H9 (cell line): ENCODE data around the gene AIPL1. TPM values are rescaled to one million over a fixed set of nuclear protein-coding genes. Genes with fewer than 3 reads are reported as not detected.

Experiments used
- DNase-seq: peaks from one replicate; pipeline ENCODE4 v3.0.0-alpha.2; 2017
- H2AFZ ChIP-seq: one replicate; pipeline ENCODE4 v1.6.1; 2013; ENCODE audit warnings: mild to moderate bottlenecking, low read length, control low read depth, moderate library complexity
- H2AK5ac ChIP-seq: 2 replicates; pipeline ENCODE4 v1.6.1; 2013; ENCODE audit warnings: low read length, control low read depth, mixed read lengths; ENCODE audit not compliant: insufficient read length
- H2BK120ac ChIP-seq: one replicate; pipeline ENCODE4 v1.6.1; 2013; ENCODE audit warnings: low read depth, mild to moderate bottlenecking, low read length, control low read depth, inconsistent platforms; ENCODE audit not compliant: poor library complexity, severe bottlenecking
- H2BK12ac ChIP-seq: 2 replicates; pipeline ENCODE4 v1.6.1; 2013; ENCODE audit warnings: low read length, control low read depth, mixed read lengths, low read depth; ENCODE audit not compliant: insufficient read length
- H2BK15ac ChIP-seq: 2 replicates; pipeline ENCODE4 v1.6.1; 2013; ENCODE audit warnings: low read depth, low read length, control low read depth
- H2BK20ac ChIP-seq: one replicate; pipeline ENCODE4 v1.6.1; 2013; ENCODE audit warnings: low read depth, mild to moderate bottlenecking, low read length, control low read depth, inconsistent platforms; ENCODE audit not compliant: poor library complexity, severe bottlenecking
- H2BK5ac ChIP-seq: 2 replicates; pipeline ENCODE4 v1.6.1; 2013; ENCODE audit warnings: low read length, control low read depth, mixed read lengths; ENCODE audit not compliant: insufficient read length
- H3K14ac ChIP-seq: 2 replicates; pipeline ENCODE4 v1.6.1; 2013; ENCODE audit warnings: low read length, control low read depth; ENCODE audit not compliant: insufficient read depth
- H3K18ac ChIP-seq: 2 replicates; pipeline ENCODE4 v1.6.1; 2013; ENCODE audit warnings: low read depth, mild to moderate bottlenecking, mixed read lengths, low read length, control low read depth; ENCODE audit not compliant: insufficient read length
- H3K23ac ChIP-seq: 2 replicates; pipeline ENCODE4 v1.6.1; 2013; ENCODE audit warnings: low read length, control low read depth, mixed read lengths, low read depth; ENCODE audit not compliant: insufficient read length
- H3K23me2 ChIP-seq: 2 replicates; pipeline ENCODE4 v1.6.1; 2013; ENCODE audit warnings: low read depth, mild to moderate bottlenecking, mixed read lengths, low read length, control low read depth; ENCODE audit not compliant: insufficient read length, poor library complexity, severe bottlenecking
- H3K27ac ChIP-seq: 2 replicates; pipeline ENCODE4 v1.5.1; 2013; ENCODE audit warnings: low read length, control low read depth, mixed read lengths, low read depth; ENCODE audit not compliant: insufficient read length
- H3K27me3 ChIP-seq: 2 replicates; pipeline ENCODE4 v1.6.1; 2013; ENCODE audit warnings: low read length, control low read depth, inconsistent platforms; ENCODE audit not compliant: insufficient read depth
- H3K4ac ChIP-seq: 2 replicates; pipeline ENCODE4 v1.6.1; 2013; ENCODE audit warnings: low read depth, mild to moderate bottlenecking, control low read depth, inconsistent platforms, low read length, moderate library complexity
- H3K4me1 ChIP-seq: 2 replicates; pipeline ENCODE4 v1.6.1; 2013; ENCODE audit warnings: low read length, control low read depth, inconsistent platforms; ENCODE audit not compliant: insufficient read depth
- H3K4me2 ChIP-seq: 2 replicates; pipeline ENCODE4 v1.6.1; 2013; ENCODE audit warnings: low read length, control low read depth, mixed read lengths; ENCODE audit not compliant: insufficient read length, insufficient read depth
- H3K56ac ChIP-seq: 2 replicates; pipeline ENCODE4 v1.6.1; 2013; ENCODE audit warnings: low read depth, mild to moderate bottlenecking, mixed read lengths, low read length, control low read depth; ENCODE audit not compliant: insufficient read length
- H3K79me1 ChIP-seq: 2 replicates; pipeline ENCODE4 v1.6.1; 2013; ENCODE audit warnings: low read depth, mild to moderate bottlenecking, moderate library complexity, low read length, control low read depth, inconsistent platforms; ENCODE audit not compliant: insufficient read depth, poor library complexity, severe bottlenecking
- H3K79me2 ChIP-seq: 2 replicates; pipeline ENCODE4 v1.6.1; 2013; ENCODE audit warnings: low read length, control low read depth, inconsistent platforms; ENCODE audit not compliant: insufficient read depth
- H3K9ac ChIP-seq: 2 replicates; pipeline ENCODE4 v1.6.1; 2013; ENCODE audit warnings: low read length, control low read depth, mixed read lengths; ENCODE audit not compliant: insufficient read length; ENCODE audit errors: extremely low read depth
- H3K9me3 ChIP-seq: one replicate; pipeline ENCODE4 v1.6.1; 2013; ENCODE audit warnings: low read depth, low read length, inconsistent platforms; ENCODE audit not compliant: control insufficient read depth
- H3T11ph ChIP-seq: one replicate; pipeline ENCODE4 v1.6.1; 2013; ENCODE audit warnings: mild to moderate bottlenecking, low read length, control low read depth, inconsistent platforms
- H4K20me1 ChIP-seq: one replicate; pipeline ENCODE4 v1.6.1; 2013; ENCODE audit not compliant: control insufficient read depth, insufficient read length, insufficient read depth
- H4K5ac ChIP-seq: 2 replicates; pipeline ENCODE4 v1.6.1; 2013; ENCODE audit warnings: low read depth, mild to moderate bottlenecking, mixed read lengths, low read length, control low read depth; ENCODE audit not compliant: insufficient read length
- H4K8ac ChIP-seq: replicated peaks from 2 replicates; pipeline ENCODE4 v1.6.1; 2013; ENCODE audit warnings: low read length, control low read depth, mixed read lengths, low read depth; ENCODE audit not compliant: insufficient read length
- H4K91ac ChIP-seq: 2 replicates; pipeline ENCODE4 v1.6.1; 2013; ENCODE audit warnings: low read depth, mild to moderate bottlenecking, moderate library complexity, mixed read lengths, low read length, control low read depth; ENCODE audit not compliant: insufficient read length
- H3K27ac Mint-ChIP-seq, 3 experiments: 2 replicates in 2 of 3; 3 replicates in 1 of 3; pipeline ENCODE4 v1.8.0; 2020 to 2021; ENCODE audit warnings: mixed read lengths in 3 of 3, mild to moderate bottlenecking in 1 of 3, moderate library complexity in 1 of 3
- H3K27me3 Mint-ChIP-seq: 2 replicates; pipeline ENCODE4 v1.8.0; 2021; ENCODE audit warnings: low read depth, mild to moderate bottlenecking, moderate library complexity, mixed read lengths
- H3K36me3 Mint-ChIP-seq, 3 experiments: 2 replicates in 2 of 3; 3 replicates in 1 of 3; pipeline ENCODE4 v1.8.0; 2020 to 2021; ENCODE audit warnings: low read depth in 3 of 3, mixed read lengths in 3 of 3; ENCODE audit not compliant: insufficient read depth in 1 of 3
- H3K4me1 Mint-ChIP-seq, 2 experiments: 2 replicates each; pipeline ENCODE4 v1.8.0; 2020; ENCODE audit warnings: mixed read lengths in 2 of 2
- H3K4me3 Mint-ChIP-seq, 2 experiments: 2 replicates in 1 of 2; 3 replicates in 1 of 2; pipeline ENCODE4 v1.8.0; 2020 to 2021; ENCODE audit warnings: mild to moderate bottlenecking in 2 of 2, mixed read lengths in 2 of 2, moderate library complexity in 1 of 2
- H3K9me3 Mint-ChIP-seq, 2 experiments: 2 replicates in 1 of 2; 3 replicates in 1 of 2; pipeline ENCODE4 v1.8.0; 2020; ENCODE audit warnings: mild to moderate bottlenecking in 2 of 2, mixed read lengths in 2 of 2, moderate library complexity in 1 of 2
- WGBS: extraction: QIAGEN DNeasy Blood & Tissue Kit; methylation state at CpG from one replicate; pipeline ENCODE4 v1.1.7; 2013; ENCODE audit warnings: missing lambda C conversion rate, low lambda C conversion rate, mixed read lengths; ENCODE audit not compliant: insufficient read length; ENCODE audit errors: extremely low coverage; 5-methylcytosine and 5-hydroxymethylcytosine counted together
- total RNA-seq: library from RNA; stranded (reverse); gene quantifications from 2 replicates; pipeline ENCODE4 v1.2.1, GENCODE V29; 2021
- TF ChIP-seq, protein P1 (sequence below): fragments of 200-600 bp; sonication (generic); conservative IDR thresholded peaks from 3 replicates; pipeline ENCODE4 v1.8.0; 2021; ENCODE audit warnings: antibody characterized with exemption, mild to moderate bottlenecking

The AIPL1 gene
- total RNA-seq, 1 experiment from 2014 or later: 0.57 TPM

DNA sequence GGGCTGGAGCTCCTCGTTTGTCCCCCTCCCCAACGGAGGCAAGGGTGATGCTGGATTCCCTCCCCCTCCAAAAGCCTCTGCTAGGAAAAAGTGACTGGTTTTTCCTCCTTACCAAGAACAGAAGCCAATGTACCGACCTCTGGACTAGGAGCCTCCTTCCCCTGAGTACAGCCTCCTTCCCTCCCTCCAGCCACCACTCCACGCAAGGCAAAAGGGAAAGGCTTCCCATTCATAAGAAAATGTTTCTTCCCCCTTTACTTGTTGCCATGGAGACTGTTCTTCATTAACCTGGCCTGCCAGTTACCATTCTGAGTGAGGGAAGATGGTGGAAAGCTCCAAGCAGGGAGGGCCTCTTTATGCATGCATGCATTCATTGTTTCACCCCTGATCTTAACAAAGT, 5.0 kb upstream of the AIPL1 start:
- Histone ChIP-seq H3K14ac (peak overlapping the region; percentile 77; the same call in 1 of the 2 replicates), H4K8ac (no peak overlapping the region), H4K5ac (no peak overlapping the region), H2BK20ac (no peak overlapping the region), H3K9me3 (no peaks in the 10 kb centered on the region), H2BK12ac (peak overlapping the region; percentile 42), H3K23ac (no peak overlapping the region), H3K4me2 (peak overlapping the region; percentile 26), H3K56ac (no peak overlapping the region), H3K27me3 (no peaks in the 10 kb centered on the region), H2BK5ac (no peak overlapping the region), H3K9ac (no peak overlapping the region), H2BK15ac (no peak overlapping the region), H3K4me1 (peaks cover 8% of the 10 kb centered on the region), H2AK5ac (no peak overlapping the region), H3K79me2 (no peaks in the 10 kb centered on the region; the same call in 1 of the 2 replicates), H3K4ac (no peak overlapping the region), H4K91ac (no peak overlapping the region), H3K18ac (peak overlapping the region; percentile 83), H4K20me1 (no peaks in the 10 kb centered on the region), H3T11ph (no peak overlapping the region), H2BK120ac (no peak overlapping the region), H2AFZ (no peak overlapping the region), H3K79me1 (peaks cover 4% of the 10 kb centered on the region), H3K27ac (no peak overlapping the region), H3K23me2 (peaks cover 10% of the 10 kb centered on the region)
- peak overlapping the region in 1 of 2 experiments; percentile 35; a peak in 1 of 5 replicates for H3K4me3 Mint-ChIP-seq
- H3K27me3 Mint-ChIP-seq: no peaks in the 10 kb centered on the region; the same call in none of the 2 replicates
- H3K4me1 Mint-ChIP-seq: peaks cover 65 to 71% of the 10 kb centered on the region in 2 experiments
- TF ChIP-seq, protein P1, sequence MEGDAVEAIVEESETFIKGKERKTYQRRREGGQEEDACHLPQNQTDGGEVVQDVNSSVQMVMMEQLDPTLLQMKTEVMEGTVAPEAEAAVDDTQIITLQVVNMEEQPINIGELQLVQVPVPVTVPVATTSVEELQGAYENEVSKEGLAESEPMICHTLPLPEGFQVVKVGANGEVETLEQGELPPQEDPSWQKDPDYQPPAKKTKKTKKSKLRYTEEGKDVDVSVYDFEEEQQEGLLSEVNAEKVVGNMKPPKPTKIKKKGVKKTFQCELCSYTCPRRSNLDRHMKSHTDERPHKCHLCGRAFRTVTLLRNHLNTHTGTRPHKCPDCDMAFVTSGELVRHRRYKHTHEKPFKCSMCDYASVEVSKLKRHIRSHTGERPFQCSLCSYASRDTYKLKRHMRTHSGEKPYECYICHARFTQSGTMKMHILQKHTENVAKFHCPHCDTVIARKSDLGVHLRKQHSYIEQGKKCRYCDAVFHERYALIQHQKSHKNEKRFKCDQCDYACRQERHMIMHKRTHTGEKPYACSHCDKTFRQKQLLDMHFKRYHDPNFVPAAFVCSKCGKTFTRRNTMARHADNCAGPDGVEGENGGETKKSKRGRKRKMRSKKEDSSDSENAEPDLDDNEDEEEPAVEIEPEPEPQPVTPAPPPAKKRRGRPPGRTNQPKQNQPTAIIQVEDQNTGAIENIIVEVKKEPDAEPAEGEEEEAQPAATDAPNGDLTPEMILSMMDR: no peak
- H3K27ac Mint-ChIP-seq: peak overlapping the region in 2 of 3 experiments; percentile 9 to 81; a peak in 2 of 7 replicates
- no CpG with 5 or more reads among the region's 4 CpGs for whole genome bisulfite sequencing
- H3K36me3 Mint-ChIP-seq: peaks cover 4 to 24% (median 8%) of the 10 kb centered on the region in 3 experiments
- no peak for DNase-seq
- H3K9me3 Mint-ChIP-seq: peaks cover 9 to 19% of the 10 kb centered on the region in 2 experiments
